ENCODE data around the gene ICAM1. TPM values are rescaled to one million over a fixed set of nuclear protein-coding genes. Genes with fewer than 3 reads are reported as not detected.

Gene ICAM1
- polyA plus RNA-seq, 3 donors: 21.6 to 118 (median 40.8) TPM

GRCh38 chr19:10332158-10332964, 61.4 kb downstream of the ICAM1 start:
- Histone ChIP-seq H3K9ac (ENCODE audit: insufficient read depth, low read length, poor library complexity, severe bottlenecking) (peak overlapping the region; percentile 83), H4K20me1 (ENCODE audit: insufficient read depth, low read length) (peaks cover 55% of the 10 kb centered on the region), H2AFZ (ENCODE audit: insufficient read depth, low read depth, low read length, poor library complexity, severe bottlenecking) (peak overlapping the region; percentile 70), H3K27me3 (ENCODE audit: control insufficient read depth in 2 of 2, insufficient read depth in 2 of 2, low read length in 2 of 2) (no peaks in the 10 kb centered on the region), H3K36me3 (replicated peaks in 1 of 2; ENCODE audit: control insufficient read depth in 1 of 2, insufficient read depth in 2 of 2, low read length in 2 of 2) (peaks cover 52 to 60% of the 10 kb centered on the region in 2 donors), H3K27ac (ENCODE audit: low read depth in 1 of 2, low read length in 2 of 2) (peak overlapping the region; percentile 74 to 85), H3K4me1 (ENCODE audit: control insufficient read depth in 1 of 2, insufficient read depth in 2 of 2, low read length in 2 of 2) (peaks cover 25 to 38% of the 10 kb centered on the region in 2 donors), H3K9me3 (replicated peaks in 1 of 2; ENCODE audit: control insufficient read depth in 1 of 2, insufficient read depth in 1 of 2, low read length in 2 of 2) (no peaks in the 10 kb centered on the region), H3K79me2 (ENCODE audit: insufficient read depth, low read length) (peaks cover 95% of the 10 kb centered on the region), H3K4me3 (replicated peaks in 1 of 3; ENCODE audit: low read depth in 2 of 3, low read length in 3 of 3) (peak overlapping the region; percentile 76 to 96 (median 87)), H3K4me2 (replicated peaks; ENCODE audit: extremely low read depth, low read length, poor library complexity, severe bottlenecking) (peak overlapping the region; percentile 95)
- intact Hi-C loops (cut with micrococcal nuclease): loop anchor here (2.0 to 5.0 kb wide), 4 partner anchors 14 to 60 kb away; partner anchors contain the start of gene ICAM1 (in 2 of the 2)
- peaks cover 32% of the 10 kb centered on the region for H3K4me1 Mint-ChIP-seq
- 51% methylated on average over 12 of the region's 18 CpGs for WGBS (ENCODE audit: insufficient coverage)
- H3K9me3 Mint-ChIP-seq: no peaks in the 10 kb centered on the region
- peaks cover 0 to 1% (median 0%) of the 10 kb centered on the region in 3 donors for H3K27me3 Mint-ChIP-seq (ENCODE audit: low read depth in 3 of 3)
- H3K4me3 Mint-ChIP-seq: peak overlapping the region; percentile 94
- TF ChIP-seq, protein P1, sequence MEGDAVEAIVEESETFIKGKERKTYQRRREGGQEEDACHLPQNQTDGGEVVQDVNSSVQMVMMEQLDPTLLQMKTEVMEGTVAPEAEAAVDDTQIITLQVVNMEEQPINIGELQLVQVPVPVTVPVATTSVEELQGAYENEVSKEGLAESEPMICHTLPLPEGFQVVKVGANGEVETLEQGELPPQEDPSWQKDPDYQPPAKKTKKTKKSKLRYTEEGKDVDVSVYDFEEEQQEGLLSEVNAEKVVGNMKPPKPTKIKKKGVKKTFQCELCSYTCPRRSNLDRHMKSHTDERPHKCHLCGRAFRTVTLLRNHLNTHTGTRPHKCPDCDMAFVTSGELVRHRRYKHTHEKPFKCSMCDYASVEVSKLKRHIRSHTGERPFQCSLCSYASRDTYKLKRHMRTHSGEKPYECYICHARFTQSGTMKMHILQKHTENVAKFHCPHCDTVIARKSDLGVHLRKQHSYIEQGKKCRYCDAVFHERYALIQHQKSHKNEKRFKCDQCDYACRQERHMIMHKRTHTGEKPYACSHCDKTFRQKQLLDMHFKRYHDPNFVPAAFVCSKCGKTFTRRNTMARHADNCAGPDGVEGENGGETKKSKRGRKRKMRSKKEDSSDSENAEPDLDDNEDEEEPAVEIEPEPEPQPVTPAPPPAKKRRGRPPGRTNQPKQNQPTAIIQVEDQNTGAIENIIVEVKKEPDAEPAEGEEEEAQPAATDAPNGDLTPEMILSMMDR (IDR thresholded peaks at IDR 0.05): no peak
- H3K36me3 Mint-ChIP-seq: peaks cover 46 to 64% of the 10 kb centered on the region in 2 donors
- no peak for DNase-seq
- peak overlapping the region; percentile 93 to 98 (median 96) for H3K27ac Mint-ChIP-seq

DNA sequence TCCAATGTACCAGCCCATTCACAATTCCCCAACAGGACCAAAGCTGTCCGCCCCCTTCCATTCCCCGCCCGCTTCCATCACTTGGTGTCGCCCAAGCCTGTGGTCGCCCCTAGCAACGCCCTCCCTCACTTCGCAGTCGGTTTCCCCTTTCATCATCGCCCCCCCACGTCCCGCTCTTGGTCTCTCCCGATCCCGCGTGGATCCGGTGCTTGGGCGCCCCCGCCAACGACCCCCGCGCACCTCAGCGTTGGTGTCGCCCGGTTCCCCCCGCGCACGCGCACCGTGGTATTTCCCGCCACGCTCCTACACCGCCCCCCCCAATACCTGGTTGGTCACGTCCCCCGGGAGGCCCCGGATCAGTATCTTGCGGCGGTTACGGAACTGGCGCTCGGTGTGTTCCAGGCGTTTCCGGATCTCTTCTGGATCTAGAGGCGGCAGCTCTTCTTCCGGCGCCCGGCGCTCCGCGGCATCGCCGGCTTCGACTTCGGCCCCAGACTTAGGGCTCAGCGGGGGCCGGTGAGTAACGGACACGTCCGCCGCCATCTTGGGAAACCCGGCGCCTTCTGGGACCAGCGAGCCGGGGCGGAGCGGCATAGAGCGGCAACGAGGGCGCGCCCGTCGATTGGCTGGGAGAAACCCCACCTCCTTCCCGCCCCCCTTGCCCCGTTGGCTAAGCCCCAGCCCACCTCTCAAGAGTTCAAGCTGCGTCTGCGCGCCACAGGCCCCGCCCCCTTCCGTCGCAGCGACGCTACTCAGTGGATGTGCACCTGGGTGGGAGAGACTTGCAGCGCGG, 62.2 kb downstream of the ICAM1 start, which contains the start of gene RAVER1:
Gene RAVER1 (minus strand): TSS at position 565 of the 793 bp plus-strand sequence. CDS start 22 bp downstream, at position 543.
- Histone ChIP-seq H3K9ac (ENCODE audit: insufficient read depth, low read length, poor library complexity, severe bottlenecking) (peak within 1 kb of the TSS; percentile 83), H3K36me3 (replicated peaks in 1 of 2; ENCODE audit: control insufficient read depth in 1 of 2, insufficient read depth in 2 of 2, low read length in 2 of 2) (peaks cover 44 to 52% of the 10 kb centered on the region in 2 donors), H3K4me3 (replicated peaks in 1 of 3; ENCODE audit: low read depth in 2 of 3, low read length in 3 of 3) (peak within 1 kb of the TSS; percentile 76 to 96 (median 87)), H3K4me1 (ENCODE audit: control insufficient read depth in 1 of 2, insufficient read depth in 2 of 2, low read length in 2 of 2) (peaks cover 31 to 46% of the 10 kb centered on the region in 2 donors), H2AFZ (ENCODE audit: insufficient read depth, low read depth, low read length, poor library complexity, severe bottlenecking) (peak within 1 kb of the TSS; percentile 70), H3K79me2 (ENCODE audit: insufficient read depth, low read length) (peaks cover 95% of the 10 kb centered on the region), H3K27ac (ENCODE audit: low read depth in 1 of 2, low read length in 2 of 2) (peak within 1 kb of the TSS; percentile 74 to 85), H3K4me2 (replicated peaks; ENCODE audit: extremely low read depth, low read length, poor library complexity, severe bottlenecking) (peak within 1 kb of the TSS; percentile 95), H3K27me3 (ENCODE audit: control insufficient read depth in 2 of 2, insufficient read depth in 2 of 2, low read length in 2 of 2) (no peaks in the 10 kb centered on the region), H3K9me3 (replicated peaks in 1 of 2; ENCODE audit: control insufficient read depth in 1 of 2, insufficient read depth in 1 of 2, low read length in 2 of 2) (no peaks in the 10 kb centered on the region), H4K20me1 (ENCODE audit: insufficient read depth, low read length) (peaks cover 47% of the 10 kb centered on the region)
- peaks cover 38 to 56% of the 10 kb centered on the region in 2 donors for H3K36me3 Mint-ChIP-seq
- H3K9me3 Mint-ChIP-seq: no peaks in the 10 kb centered on the region
- WGBS (ENCODE audit: insufficient coverage): under 1% methylated on average over 72 of the region's 82 CpGs
- H3K4me3 Mint-ChIP-seq: peak within 1 kb of the TSS; percentile 94
- TF ChIP-seq, protein P1 (IDR thresholded peaks at IDR 0.05): no peak
- H3K27me3 Mint-ChIP-seq (ENCODE audit: low read depth in 3 of 3): no peaks in the 10 kb centered on the region
- H3K27ac Mint-ChIP-seq: peak within 1 kb of the TSS; percentile 93 to 98 (median 96)
- intact Hi-C loops (cut with micrococcal nuclease): loop anchor here (2.0 to 5.0 kb wide), 4 partner anchors 14 to 61 kb away; partner anchors contain the start of gene ICAM1 (in 2 of the 2)
- H3K4me1 Mint-ChIP-seq: peaks cover 33% of the 10 kb centered on the region
- peak; percentile 97 to 98 (median 98) for DNase-seq

Measured in CD14-positive monocyte (primary cell).